K562 (cell line): Measurements from ENCODE around the gene METTL24. TPM values are rescaled to one million over a fixed set of nuclear protein-coding genes. Genes with fewer than 3 reads are reported as not detected.
A peak's percentile ranks its signal among the peaks of the same experiment; 100 is the strongest.

Source experiments
- NR2C2 ChIP-seq, 2 experiments: fragments of 200-800 bp in 1 of 2; sonication (Bioruptor generic) in 1 of 2; sonication (generic) in 1 of 2; formaldehyde crosslinking in 1 of 2; IDR thresholded peaks; 2 replicates each; pipeline versions ENCODE4 v1.6.1 to v1.8.0; 2016 to 2022; ENCODE audit warnings: mild to moderate bottlenecking in 1 of 2, missing compliant biosample characterization in 1 of 2, missing genetic modification characterization in 1 of 2, missing genetic modification reagents in 1 of 2
- PRDM10 ChIP-seq: fragments of 450-650 bp; IDR thresholded peaks from 2 replicates; pipeline ENCODE4 v1.6.1; 2018; ENCODE audit not compliant: partially characterized antibody
- RAD21 ChIP-seq, 2 experiments: fragments of 250-450 bp in 1 of 2; fragments of 450-650 bp in 1 of 2; sonication (Bioruptor Pico) in 1 of 2; formaldehyde crosslinking in 1 of 2; IDR thresholded peaks in 1 of 2; conservative IDR thresholded peaks in 1 of 2; 2 replicates each; pipeline versions ENCODE4 v1.4.0 to v1.8.0; 2020 to 2022; ENCODE audit warnings: mild to moderate bottlenecking in 2 of 2, moderate library complexity in 1 of 2
- SRF ChIP-seq, 2 experiments: fragments of 250-450, 450-650 bp in 1 of 2; sonication (Bioruptor Pico) in 1 of 2; sonication (generic) in 1 of 2; formaldehyde crosslinking; IDR thresholded peaks; 2 replicates each; pipeline versions ENCODE4 v1.5.0 to v1.5.1; 2020 to 2022; ENCODE audit warnings: mild to moderate bottlenecking in 1 of 2, missing genetic modification reagents in 1 of 2
- U2AF1 ChIP-seq: fragments of 200-400 bp; formaldehyde crosslinking; optimal IDR thresholded peaks from 2 replicates; pipeline ENCODE3; 2017; ENCODE audit warnings: mild to moderate bottlenecking, low read depth, low read length, moderate library complexity
- ZBTB1 ChIP-seq: sonication (generic); formaldehyde crosslinking; IDR thresholded peaks from 2 replicates; pipeline ENCODE4 v1.8.1; 2023; ENCODE audit warnings: missing genetic modification reagents, low read depth, mild to moderate bottlenecking, borderline replicate concordance
- ZNF23 ChIP-seq: fragments of 250-450 bp; sonication (Bioruptor Pico); IDR thresholded peaks from 2 replicates; pipeline ENCODE4 v1.4.0; 2020; ENCODE audit warnings: mild to moderate bottlenecking
- polyA plus RNA-seq, 8 experiments: library from polyadenylated mRNA; depleted of rRNA in 4 of 8; stranded (reverse) in 5 of 8; unstranded in 3 of 8; fragments of >200 nt; fragmentation: Nextera tagmentation in 2 of 8; fragmentation: Illumina TruSeq in 1 of 8; extraction: Ambion mirVana in 2 of 8; extraction: Trizol in 1 of 8; gene quantifications; 2 replicates each; pipeline versions ENCODE4 v1.2.1 to v1.2.3, GENCODE V29; 2011 to 2014; ENCODE audit warnings: inconsistent platforms in 1 of 8, missing spikeins in 1 of 8
- total RNA-seq, 7 experiments: library from RNA; depleted of rRNA in 6 of 7; stranded (reverse); fragments of >200 nt in 6 of 7; fragmentation: Illumina TruSeq in 2 of 7; extraction: Trizol in 2 of 7; gene quantifications; 2 replicates each; pipeline versions ENCODE4 v1.2.1 to v1.2.3, GENCODE V29; 2011 to 2021; ENCODE audit warnings: low replicate concordance in 1 of 7

The METTL24 gene
- total and polyA plus RNA-seq, 9 of the 15 experiments (the other 6 are each of a cell fraction or from before 2014, with no cell fraction given), result not detected

GRCh38 chr6:110315869-110316398 is 42.2 kb downstream of the METTL24 start (continued):
- TF ChIP-seq PRDM10 (no peak), NR2C2 (CRISPR knock-in tag; IDR thresholded peaks at IDR 0.05) (no peak), NR2C2 (tag; IDR thresholded peaks at IDR 0.05) (no peak), SRF (CRISPR knock-in tag; IDR thresholded peaks at IDR 0.05) (no peak), U2AF1 (no peak), ZBTB1 (no peak), RAD21 (CRISPR knock-in tag; conservative IDR thresholded peaks at IDR 0.05 in 1 of 2, IDR thresholded peaks at IDR 0.05 in 1 of 2) (0 out of 4 replicates have a peak, but pooled peaks of 1 of the 2 experiments have one; percentile 10), ZNF23 (no peak)
